ENCODE data around the gene RALY. TPM values are rescaled to one million over a fixed set of nuclear protein-coding genes. Genes with fewer than 3 reads are reported as not detected.
A peak's percentile ranks its signal among the peaks of the same experiment; 100 is the strongest.
"Not testable (repeated sequence)": the region's sequence is repeated elsewhere in the genome, so short reads cannot be mapped to it uniquely, and the experiment has no call there.

Gene RALY
- total RNA-seq, 1 donor from 2014 or later, result 102 TPM

GRCh38 chr20:34011275-34011674 is 17.6 kb downstream of the RALY start:
- intact Hi-C loops (cut with DNase I), result no loop called here

GRCh38 chr20:34012330-34012729 is 18.6 kb downstream of the RALY start:
- intact Hi-C loops (cut with DNase I), result no loop called here
- ATAC-seq (no peak), DNase-seq (ENCODE audit: missing footprints) (no peak)

More at GRCh38 chr20:34011275-34011674, 17.6 kb downstream of the RALY start:
- ATAC-seq (no peak), DNase-seq (ENCODE audit: missing footprints) (no peak)

- no peak for DNase-seq (ENCODE audit: missing footprints)
- intact Hi-C loops (cut with DNase I), result no loop called here
- no peak for ATAC-seq
Measured at GRCh38 chr20:34012735-34013134, 19.0 kb downstream of the RALY start.

GRCh38 chr20:34013554-34013953 is 19.8 kb downstream of the RALY start:
- intact Hi-C loops (cut with DNase I), result no loop called here
- ATAC-seq (no peak), DNase-seq (ENCODE audit: missing footprints) (no peak)

- ATAC-seq, result no peak
- DNase-seq (ENCODE audit: missing footprints), result no peak
- intact Hi-C loops (cut with DNase I), result no loop called here
Measured at GRCh38 chr20:34014878-34015277, 21.2 kb downstream of the RALY start.

GRCh38 chr20:34015401-34016335 is 22.0 kb downstream of the RALY start:
- DNase-seq (ENCODE audit: missing footprints) (no peak), ATAC-seq (no peak)
- intact Hi-C loops (cut with DNase I), result no loop called here

GRCh38 chr20:34016736-34017135 is 23.0 kb downstream of the RALY start:
- no peak for DNase-seq (ENCODE audit: missing footprints)
- intact Hi-C loops (cut with DNase I), result no loop called here
- no peak for ATAC-seq

- intact Hi-C loops (cut with DNase I), result no loop called here
- DNase-seq (ENCODE audit: missing footprints), result no peak
- no peak for ATAC-seq
Measured at GRCh38 chr20:34017610-34018009, 23.9 kb downstream of the RALY start.

GRCh38 chr20:34018166-34018565 is 24.5 kb downstream of the RALY start:
- no peak for ATAC-seq
- intact Hi-C loops (cut with DNase I), result no loop called here
- no peak for DNase-seq (ENCODE audit: missing footprints)

GRCh38 chr20:34022151-34022838 is 28.6 kb downstream of the RALY start:
- intact Hi-C loops (cut with DNase I), result no loop called here
- no peak for ATAC-seq

GRCh38 chr20:34022839-34023234 is 29.1 kb downstream of the RALY start:
- intact Hi-C loops (cut with DNase I), result no loop called here
- ATAC-seq (no peak), DNase-seq (ENCODE audit: missing footprints) (no peak)

More at GRCh38 chr20:34022151-34022838, 28.6 kb downstream of the RALY start:
- no peak for DNase-seq (ENCODE audit: missing footprints)

GRCh38 chr20:34023937-34024722 is 30.4 kb downstream of the RALY start:
- intact Hi-C loops (cut with DNase I), result no loop called here
- ATAC-seq, result no peak
- DNase-seq (ENCODE audit: missing footprints), result no peak

GRCh38 chr20:34024723-34025351 is 31.1 kb downstream of the RALY start:
- ATAC-seq (no peak), DNase-seq (ENCODE audit: missing footprints) (no peak)
- intact Hi-C loops (cut with DNase I), result no loop called here

- DNase-seq (ENCODE audit: missing footprints); intact Hi-C loops (cut with DNase I); ATAC-seq: not testable (repeated sequence)
Measured at GRCh38 chr20:34028013-34028412, 34.3 kb downstream of the RALY start.

GRCh38 chr20:34029415-34029814 is 35.7 kb downstream of the RALY start:
- ATAC-seq (no peak), DNase-seq (ENCODE audit: missing footprints) (no peak)
- intact Hi-C loops (cut with DNase I), result no loop called here

- ATAC-seq, result no peak
- intact Hi-C loops (cut with DNase I), result no loop called here
- DNase-seq (ENCODE audit: missing footprints), result no peak
Measured at GRCh38 chr20:34030456-34030855, 36.7 kb downstream of the RALY start.

- DNase-seq (ENCODE audit: missing footprints) (no peak), ATAC-seq (no peak)
- intact Hi-C loops (cut with DNase I), result no loop called here
Measured at GRCh38 chr20:34033903-34034302, 40.2 kb downstream of the RALY start.

GRCh38 chr20:34037121-34037520 is 43.4 kb downstream of the RALY start:
- ATAC-seq (no peak), DNase-seq (ENCODE audit: missing footprints) (no peak)
- intact Hi-C loops (cut with DNase I), result no loop called here

GRCh38 chr20:34037767-34038166 is 44.1 kb downstream of the RALY start:
- ATAC-seq (peak; percentile 68), DNase-seq (ENCODE audit: missing footprints) (no peak)
- intact Hi-C loops (cut with DNase I), result no loop called here
